Body of pancreas (tissue), 4 donors: ENCODE results near the gene SUGCT. TPM values are rescaled to one million over a fixed set of nuclear protein-coding genes. Genes with fewer than 3 reads are reported as not detected.

Experiments
- ATAC-seq: fragments of 150-250 bp; one replicate; pipeline ENCODE4 v1.9.1; 2016
- DNase-seq, 4 donors: peaks; one replicate each; pipeline ENCODE4 v3.0.0-alpha.2; 2019
- H3K27ac ChIP-seq, 4 donors: fragments of 200-600 bp; sonication (generic); 1 replicate in 3 of 4; 2 replicates in 1 of 4; pipeline versions ENCODE4 v1.5.1 to v1.6.1; 2016 to 2019; ENCODE audit warnings: mild to moderate bottlenecking in 1 of 4, mixed read lengths in 1 of 4, moderate library complexity in 1 of 4
- H3K27me3 ChIP-seq, 2 donors: fragments of 200-600 bp; sonication (generic); one replicate each; pipeline ENCODE4 v1.6.0; 2016; ENCODE audit warnings: mild to moderate bottlenecking in 1 of 2
- H3K36me3 ChIP-seq, 2 donors: fragments of 200-600 bp; sonication (generic); replicated peaks in 1 of 2; 2 replicates each; pipeline ENCODE4 v1.5.1; 2016; ENCODE audit warnings: low read depth in 2 of 2; ENCODE audit not compliant: insufficient read depth in 1 of 2
- H3K4me1 ChIP-seq: fragments of 200-600 bp; sonication (generic); one replicate; pipeline ENCODE4 v1.6.0; 2016
- H3K4me3 ChIP-seq, 2 donors: fragments of 200-600 bp; sonication (generic); 1 replicate in 1 of 2; 2 replicates in 1 of 2; pipeline ENCODE4 v1.5.1; 2016 to 2019
- H3K9me3 ChIP-seq, 3 donors: fragments of 200-600 bp; sonication (generic); 1 replicate in 2 of 3; 2 replicates in 1 of 3; pipeline ENCODE4 v1.5.1; 2016
- POLR2A ChIP-seq, 3 donors: fragments of 450-650 bp; IDR thresholded peaks; one replicate each; pipeline ENCODE4 v1.6.1; 2016; ENCODE audit warnings: antibody characterized with exemption in 3 of 3, mild to moderate bottlenecking in 2 of 3
- WGBS, 2 donors: methylation state at CpG; one replicate each; pipeline ENCODE4 v1.1.5; 2017; 5-methylcytosine and 5-hydroxymethylcytosine counted together
- intact Hi-C: fragments of 100-400 bp; cut with DNase I; formaldehyde crosslinking; loops from one replicate; pipeline ENCODE4 v1.15.1; 2023
- total RNA-seq, 2 donors: library from RNA; depleted of rRNA; stranded (reverse); fragments of >200 nt; gene quantifications; one replicate each; pipeline ENCODE4 v1.1.0, GENCODE V29; 2016
- TF ChIP-seq, protein P1 (sequence below), 7 experiments: fragments of 450-650 bp in 4 of 7; fragments of 200-600 bp in 3 of 7; sonication (generic) in 3 of 7; IDR thresholded peaks; one replicate each; pipeline ENCODE4 v1.5.1; 2016 to 2019; ENCODE audit warnings: antibody characterized with exemption in 7 of 7

Gene SUGCT
- total RNA-seq, 2 donors from 2014 or later, result 0.78 to 1.3 TPM

- DNase-seq (no peak), ATAC-seq (no peak)
- TF ChIP-seq, protein P1, sequence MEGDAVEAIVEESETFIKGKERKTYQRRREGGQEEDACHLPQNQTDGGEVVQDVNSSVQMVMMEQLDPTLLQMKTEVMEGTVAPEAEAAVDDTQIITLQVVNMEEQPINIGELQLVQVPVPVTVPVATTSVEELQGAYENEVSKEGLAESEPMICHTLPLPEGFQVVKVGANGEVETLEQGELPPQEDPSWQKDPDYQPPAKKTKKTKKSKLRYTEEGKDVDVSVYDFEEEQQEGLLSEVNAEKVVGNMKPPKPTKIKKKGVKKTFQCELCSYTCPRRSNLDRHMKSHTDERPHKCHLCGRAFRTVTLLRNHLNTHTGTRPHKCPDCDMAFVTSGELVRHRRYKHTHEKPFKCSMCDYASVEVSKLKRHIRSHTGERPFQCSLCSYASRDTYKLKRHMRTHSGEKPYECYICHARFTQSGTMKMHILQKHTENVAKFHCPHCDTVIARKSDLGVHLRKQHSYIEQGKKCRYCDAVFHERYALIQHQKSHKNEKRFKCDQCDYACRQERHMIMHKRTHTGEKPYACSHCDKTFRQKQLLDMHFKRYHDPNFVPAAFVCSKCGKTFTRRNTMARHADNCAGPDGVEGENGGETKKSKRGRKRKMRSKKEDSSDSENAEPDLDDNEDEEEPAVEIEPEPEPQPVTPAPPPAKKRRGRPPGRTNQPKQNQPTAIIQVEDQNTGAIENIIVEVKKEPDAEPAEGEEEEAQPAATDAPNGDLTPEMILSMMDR (IDR thresholded peaks at IDR 0.05), result no peak
- no peak for TF ChIP-seq POLR2A (IDR thresholded peaks at IDR 0.05)
- H3K27ac ChIP-seq, result no peak overlapping the region
- WGBS, 2 donors, result 64 to 71% methylated on average over 5 of the region's 5 CpGs
- no peaks in the 10 kb centered on the region for H3K9me3 ChIP-seq
- no peaks in the 10 kb centered on the region for H3K36me3 ChIP-seq
- no peaks in the 10 kb centered on the region for H3K27me3 ChIP-seq
- H3K4me3 ChIP-seq, result no peak overlapping the region
- no peaks in the 10 kb centered on the region for H3K4me1 ChIP-seq
- intact Hi-C loops, result no loop called here
Measured at GRCh38 chr7:40579401-40579800, 444.6 kb downstream of the SUGCT start.

DNA sequence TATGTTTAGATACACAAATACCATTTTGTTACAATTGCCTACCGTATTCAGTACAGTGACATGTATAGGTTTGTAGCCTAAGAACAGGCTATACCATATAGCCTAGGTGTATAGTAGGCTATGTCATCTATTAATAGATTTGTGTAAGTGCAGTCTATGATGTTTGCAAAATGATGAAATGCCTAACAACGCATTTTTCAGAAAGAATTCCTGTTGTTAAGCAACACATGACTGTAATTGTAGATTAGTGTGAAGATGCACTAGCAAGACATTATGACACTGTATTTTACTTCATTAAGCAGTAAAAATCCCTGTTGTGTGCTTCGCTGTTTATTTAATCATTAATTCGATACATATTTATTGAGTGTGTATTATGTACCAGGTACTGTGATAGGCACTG lies 446.0 kb downstream of the SUGCT start:
- Histone ChIP-seq H3K27ac (no peak overlapping the region), H3K4me1 (no peaks in the 10 kb centered on the region), H3K36me3 (no peaks in the 10 kb centered on the region), H3K27me3 (no peaks in the 10 kb centered on the region), H3K9me3 (no peaks in the 10 kb centered on the region), H3K4me3 (no peak overlapping the region)
- WGBS, 2 donors, result 86 to 92% methylated on average over 4 of the region's 4 CpGs
- no peak for ATAC-seq
- TF ChIP-seq POLR2A (IDR thresholded peaks at IDR 0.05), result no peak
- TF ChIP-seq, protein P1 (IDR thresholded peaks at IDR 0.05), result no peak
- DNase-seq, result no peak
- intact Hi-C loops, result no loop called here

- no peak overlapping the region for H3K4me3 ChIP-seq
- no peaks in the 10 kb centered on the region for H3K9me3 ChIP-seq
- intact Hi-C loops, result no loop called here
Measured at GRCh38 chr7:40582539-40582938, 447.7 kb downstream of the SUGCT start.

GRCh38 chr7:40583667-40584444 lies 449.1 kb downstream of the SUGCT start:
- TF ChIP-seq, protein P1 (IDR thresholded peaks at IDR 0.05), result no peak
- TF ChIP-seq POLR2A (IDR thresholded peaks at IDR 0.05), result no peak
- Histone ChIP-seq H3K9me3 (no peaks in the 10 kb centered on the region), H3K27ac (no peak overlapping the region), H3K4me3 (no peak overlapping the region), H3K36me3 (no peaks in the 10 kb centered on the region), H3K27me3 (no peaks in the 10 kb centered on the region), H3K4me1 (no peaks in the 10 kb centered on the region)
- ATAC-seq, result no peak
- 50 to 58% methylated on average over 5 of the region's 5 CpGs for WGBS, 2 donors
- intact Hi-C loops, result no loop called here
- DNase-seq, result no peak

More at GRCh38 chr7:40582539-40582938, 447.7 kb downstream of the SUGCT start:
- no peaks in the 10 kb centered on the region for H3K36me3 ChIP-seq
- H3K4me1 ChIP-seq, result no peaks in the 10 kb centered on the region
- TF ChIP-seq, protein P1 (IDR thresholded peaks at IDR 0.05), result no peak
- no peak overlapping the region for H3K27ac ChIP-seq
- ATAC-seq (no peak), DNase-seq (no peak)
- H3K27me3 ChIP-seq, result no peaks in the 10 kb centered on the region
- 78 to 83% methylated on average over 5 of the region's 5 CpGs for WGBS, 2 donors
